GM12878 (cell line): ENCODE data around the gene DNAJC15.

Experiments
- BHLHE40 ChIP-seq, 2 experiments: fragments of 450-650 bp in 1 of 2; IDR thresholded peaks; 2 replicates each; pipeline ENCODE4 v1.6.1; 2011 to 2017; ENCODE audit warnings: low read depth in 2 of 2, borderline replicate concordance in 1 of 2, improper control_type of control experiment in 1 of 2, low read length in 1 of 2, mild to moderate bottlenecking in 1 of 2
- EZH2 ChIP-seq: IDR thresholded peaks from 2 replicates; pipeline ENCODE4 v1.6.1; 2012; ENCODE audit warnings: low read depth, mild to moderate bottlenecking, control low read depth, inconsistent platforms, low read length, borderline replicate concordance; ENCODE audit not compliant: control insufficient read depth
- FOXM1 ChIP-seq: IDR thresholded peaks from 2 replicates; pipeline ENCODE4 v1.6.1; 2012; ENCODE audit warnings: low read depth, mild to moderate bottlenecking, inconsistent platforms, low read length, moderate library complexity
- KDM1A ChIP-seq: fragments of 200-600 bp; sonication (generic); IDR thresholded peaks from 2 replicates; pipeline ENCODE4 v1.6.1; 2016; ENCODE audit warnings: borderline replicate concordance
- MTA2 ChIP-seq: fragments of 450-650 bp; IDR thresholded peaks from 2 replicates; pipeline ENCODE4 v1.6.1; 2016; ENCODE audit warnings: low read depth, mild to moderate bottlenecking, moderate library complexity
- PRDM15 ChIP-seq: fragments of 450-650 bp; formaldehyde crosslinking; IDR thresholded peaks from 2 replicates; pipeline ENCODE4 v1.4.0; 2020; ENCODE audit warnings: mild to moderate bottlenecking, moderate library complexity
- TARDBP ChIP-seq: IDR thresholded peaks from 2 replicates; pipeline ENCODE4 v1.6.1; 2016; ENCODE audit warnings: borderline replicate concordance
- ZBTB33 ChIP-seq: fragments of 450-650 bp; IDR thresholded peaks from 2 replicates; pipeline ENCODE4 v1.6.1; 2017; ENCODE audit warnings: mild to moderate bottlenecking
- ZNF24 ChIP-seq: fragments of 450-650 bp; IDR thresholded peaks from 2 replicates; pipeline ENCODE4 v1.6.1; 2017; ENCODE audit warnings: antibody characterized with exemption, mild to moderate bottlenecking
- TF ChIP-seq, protein P1 (sequence below), 3 experiments: IDR thresholded peaks in 2 of 3; conservative IDR thresholded peaks in 1 of 3; 2 replicates each; pipeline ENCODE4 v1.5.1; 2011; ENCODE audit warnings: low read depth in 3 of 3, low read length in 3 of 3, mild to moderate bottlenecking in 3 of 3, control low read depth in 2 of 3, moderate library complexity in 2 of 3, inconsistent platforms in 1 of 3, mixed read lengths in 1 of 3; ENCODE audit not compliant: control insufficient read depth in 2 of 3, insufficient read depth in 1 of 3; ENCODE audit errors: extremely low read depth in 1 of 3
- TF ChIP-seq, protein P2 (sequence below): IDR thresholded peaks from 2 replicates; pipeline ENCODE4 v1.6.1; 2012; ENCODE audit warnings: low read length, inconsistent platforms

DNA sequence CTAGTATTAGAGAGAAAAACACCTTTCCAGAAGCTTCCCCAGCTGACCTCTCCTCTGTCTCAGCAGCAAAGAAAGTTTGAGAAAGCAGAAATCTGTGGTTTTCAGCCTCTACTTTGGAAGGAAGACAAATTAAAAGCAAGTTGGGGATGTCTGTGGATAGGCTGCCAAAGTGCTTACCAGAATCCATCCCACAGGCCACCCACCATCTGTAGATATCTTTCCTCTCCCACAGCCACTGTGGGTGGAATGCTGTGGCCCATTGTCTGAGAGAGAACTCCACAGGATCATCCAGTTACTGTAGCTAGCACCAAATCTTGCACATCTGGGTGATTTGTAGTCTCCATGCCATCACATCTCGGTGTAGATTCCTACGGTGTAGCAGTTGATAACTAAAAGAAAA lies 133.5 kb downstream of the DNAJC15 start:
- TF ChIP-seq KDM1A (no peak), ZNF24 (no peak), EZH2 (no peak), ZBTB33 (no peak), MTA2 (no peak), FOXM1 (no peak), PRDM15 (CRISPR knock-in tag) (no peak), TARDBP (no peak), BHLHE40 (IDR thresholded peaks at IDR 0.05; ENCODE audit: borderline replicate concordance in 1 of 2, low read depth in 2 of 2, low read length in 1 of 2) (no peak)
- TF ChIP-seq, protein P1, sequence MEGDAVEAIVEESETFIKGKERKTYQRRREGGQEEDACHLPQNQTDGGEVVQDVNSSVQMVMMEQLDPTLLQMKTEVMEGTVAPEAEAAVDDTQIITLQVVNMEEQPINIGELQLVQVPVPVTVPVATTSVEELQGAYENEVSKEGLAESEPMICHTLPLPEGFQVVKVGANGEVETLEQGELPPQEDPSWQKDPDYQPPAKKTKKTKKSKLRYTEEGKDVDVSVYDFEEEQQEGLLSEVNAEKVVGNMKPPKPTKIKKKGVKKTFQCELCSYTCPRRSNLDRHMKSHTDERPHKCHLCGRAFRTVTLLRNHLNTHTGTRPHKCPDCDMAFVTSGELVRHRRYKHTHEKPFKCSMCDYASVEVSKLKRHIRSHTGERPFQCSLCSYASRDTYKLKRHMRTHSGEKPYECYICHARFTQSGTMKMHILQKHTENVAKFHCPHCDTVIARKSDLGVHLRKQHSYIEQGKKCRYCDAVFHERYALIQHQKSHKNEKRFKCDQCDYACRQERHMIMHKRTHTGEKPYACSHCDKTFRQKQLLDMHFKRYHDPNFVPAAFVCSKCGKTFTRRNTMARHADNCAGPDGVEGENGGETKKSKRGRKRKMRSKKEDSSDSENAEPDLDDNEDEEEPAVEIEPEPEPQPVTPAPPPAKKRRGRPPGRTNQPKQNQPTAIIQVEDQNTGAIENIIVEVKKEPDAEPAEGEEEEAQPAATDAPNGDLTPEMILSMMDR (IDR thresholded peaks at IDR 0.05 in 2 of 3, conservative IDR thresholded peaks at IDR 0.05 in 1 of 3; ENCODE audit: control insufficient read depth in 2 of 3, extremely low read depth in 1 of 3, insufficient read depth in 1 of 3, low read depth in 3 of 3, low read length in 3 of 3): no peak
- TF ChIP-seq, protein P2, sequence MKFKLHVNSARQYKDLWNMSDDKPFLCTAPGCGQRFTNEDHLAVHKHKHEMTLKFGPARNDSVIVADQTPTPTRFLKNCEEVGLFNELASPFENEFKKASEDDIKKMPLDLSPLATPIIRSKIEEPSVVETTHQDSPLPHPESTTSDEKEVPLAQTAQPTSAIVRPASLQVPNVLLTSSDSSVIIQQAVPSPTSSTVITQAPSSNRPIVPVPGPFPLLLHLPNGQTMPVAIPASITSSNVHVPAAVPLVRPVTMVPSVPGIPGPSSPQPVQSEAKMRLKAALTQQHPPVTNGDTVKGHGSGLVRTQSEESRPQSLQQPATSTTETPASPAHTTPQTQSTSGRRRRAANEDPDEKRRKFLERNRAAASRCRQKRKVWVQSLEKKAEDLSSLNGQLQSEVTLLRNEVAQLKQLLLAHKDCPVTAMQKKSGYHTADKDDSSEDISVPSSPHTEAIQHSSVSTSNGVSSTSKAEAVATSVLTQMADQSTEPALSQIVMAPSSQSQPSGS: no peak
